Measurements from ENCODE around the gene SLC6A18. TPM values are rescaled to one million over a fixed set of nuclear protein-coding genes. Genes with fewer than 3 reads are reported as not detected.

The SLC6A18 gene
- total RNA-seq, 4 donors from 2014 or later, result not detected

DNA sequence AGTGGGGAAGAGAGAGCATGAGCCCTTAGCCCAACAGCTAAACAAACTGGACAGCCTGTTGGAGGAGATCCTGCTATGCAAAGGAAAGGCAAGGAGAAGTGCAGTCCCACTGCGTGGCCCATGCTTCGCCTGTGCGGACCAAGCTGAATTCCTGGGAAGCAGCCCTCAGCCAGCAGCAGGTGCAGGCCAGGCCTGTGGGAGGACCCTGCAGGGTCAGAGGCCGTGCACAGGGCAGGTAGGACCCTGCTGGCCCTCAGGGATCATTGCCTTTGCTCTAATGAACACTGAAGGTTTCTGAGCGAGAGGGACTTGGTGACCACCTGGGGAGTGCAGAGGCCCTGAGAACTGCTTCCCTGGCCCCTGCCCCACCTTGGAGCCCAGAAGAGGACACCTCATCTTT lies 29.7 kb upstream of the SLC6A18 start:
- no peak for DNase-seq
- no peak overlapping the region for H3K4me3 ChIP-seq (replicated peaks in 1 of 3)
- 77 to 94% methylated on average over 4 to 5 of the region's 5 CpGs for WGBS, 2 donors
- H3K9me3 ChIP-seq, result no peaks in the 10 kb centered on the region
- intact Hi-C loops (cut with DNase I), result no loop called here
- no peak overlapping the region for H3K27ac ChIP-seq
- H3K27me3 ChIP-seq, result no peaks in the 10 kb centered on the region
- no peaks in the 10 kb centered on the region for H3K4me1 ChIP-seq
- no peaks in the 10 kb centered on the region for H3K36me3 ChIP-seq
- TF ChIP-seq, protein P1, sequence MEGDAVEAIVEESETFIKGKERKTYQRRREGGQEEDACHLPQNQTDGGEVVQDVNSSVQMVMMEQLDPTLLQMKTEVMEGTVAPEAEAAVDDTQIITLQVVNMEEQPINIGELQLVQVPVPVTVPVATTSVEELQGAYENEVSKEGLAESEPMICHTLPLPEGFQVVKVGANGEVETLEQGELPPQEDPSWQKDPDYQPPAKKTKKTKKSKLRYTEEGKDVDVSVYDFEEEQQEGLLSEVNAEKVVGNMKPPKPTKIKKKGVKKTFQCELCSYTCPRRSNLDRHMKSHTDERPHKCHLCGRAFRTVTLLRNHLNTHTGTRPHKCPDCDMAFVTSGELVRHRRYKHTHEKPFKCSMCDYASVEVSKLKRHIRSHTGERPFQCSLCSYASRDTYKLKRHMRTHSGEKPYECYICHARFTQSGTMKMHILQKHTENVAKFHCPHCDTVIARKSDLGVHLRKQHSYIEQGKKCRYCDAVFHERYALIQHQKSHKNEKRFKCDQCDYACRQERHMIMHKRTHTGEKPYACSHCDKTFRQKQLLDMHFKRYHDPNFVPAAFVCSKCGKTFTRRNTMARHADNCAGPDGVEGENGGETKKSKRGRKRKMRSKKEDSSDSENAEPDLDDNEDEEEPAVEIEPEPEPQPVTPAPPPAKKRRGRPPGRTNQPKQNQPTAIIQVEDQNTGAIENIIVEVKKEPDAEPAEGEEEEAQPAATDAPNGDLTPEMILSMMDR (IDR thresholded peaks at IDR 0.05), result no peak
- no peak for TF ChIP-seq POLR2A (IDR thresholded peaks at IDR 0.05)

- Histone ChIP-seq H3K27ac (no peak overlapping the region), H3K4me3 (replicated peaks in 1 of 3) (no peak overlapping the region), H3K4me1 (no peaks in the 10 kb centered on the region), H3K9me3 (no peaks in the 10 kb centered on the region), H3K36me3 (no peaks in the 10 kb centered on the region), H3K27me3 (no peaks in the 10 kb centered on the region)
- no peak for TF ChIP-seq POLR2A (IDR thresholded peaks at IDR 0.05)
- TF ChIP-seq, protein P1 (IDR thresholded peaks at IDR 0.05), result no peak
- no peak for DNase-seq
- 82 to 85% methylated on average over 21 to 23 of the region's 24 CpGs for WGBS, 2 donors
- intact Hi-C loops (cut with DNase I), result no loop called here
Measured at GRCh38 chr5:1195916-1196315, 29.3 kb upstream of the SLC6A18 start.

DNA sequence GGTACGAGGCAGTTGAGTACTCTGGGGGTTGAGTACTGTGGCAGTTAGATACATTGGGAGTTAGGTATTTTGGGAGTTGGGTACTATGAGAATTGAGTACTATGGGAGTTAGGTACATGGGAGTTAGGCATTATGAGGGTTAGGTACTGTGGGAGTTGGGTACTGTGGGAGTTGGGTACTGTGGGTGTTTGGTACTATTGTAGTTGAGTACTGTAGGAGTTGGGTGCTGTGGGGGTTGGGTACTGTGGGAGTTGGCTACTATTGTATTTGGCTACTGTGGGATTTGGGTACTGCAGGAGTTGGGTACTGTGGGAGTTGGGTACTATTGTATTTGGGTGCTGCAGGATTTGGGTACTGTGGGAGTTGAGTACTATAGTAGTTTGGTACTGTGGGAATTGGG lies 28.6 kb upstream of the SLC6A18 start:
- Histone ChIP-seq H3K4me3 (replicated peaks in 1 of 3) (no peak overlapping the region), H3K27me3 (no peaks in the 10 kb centered on the region), H3K27ac (no peak overlapping the region), H3K4me1 (no peaks in the 10 kb centered on the region), H3K36me3 (no peaks in the 10 kb centered on the region), H3K9me3 (no peaks in the 10 kb centered on the region)
- 60 to 80% methylated on average over 1 of the region's 1 CpG for WGBS, 2 donors
- intact Hi-C loops (cut with DNase I), result no loop called here
- TF ChIP-seq POLR2A (IDR thresholded peaks at IDR 0.05), result no peak
- TF ChIP-seq, protein P1 (IDR thresholded peaks at IDR 0.05), result no peak
- no peak for DNase-seq

GRCh38 chr5:1197876-1198666 lies 27.1 kb upstream of the SLC6A18 start:
- H3K4me1 ChIP-seq, result no peaks in the 10 kb centered on the region
- DNase-seq, result no peak
- WGBS, 2 donors, result 86 to 89% methylated on average over 7 of the region's 7 CpGs
- no peak overlapping the region for H3K4me3 ChIP-seq (replicated peaks in 1 of 3)
- no peaks in the 10 kb centered on the region for H3K9me3 ChIP-seq
- H3K27me3 ChIP-seq, result no peaks in the 10 kb centered on the region
- intact Hi-C loops (cut with DNase I), result no loop called here
- TF ChIP-seq POLR2A (IDR thresholded peaks at IDR 0.05), result no peak
- TF ChIP-seq, protein P1 (IDR thresholded peaks at IDR 0.05), result no peak
- no peaks in the 10 kb centered on the region for H3K36me3 ChIP-seq
- H3K27ac ChIP-seq, result no peak overlapping the region

GRCh38 chr5:1199340-1199648 lies 25.9 kb upstream of the SLC6A18 start:
- Histone ChIP-seq H3K27ac (no peak overlapping the region), H3K27me3 (no peaks in the 10 kb centered on the region), H3K4me1 (no peaks in the 10 kb centered on the region), H3K36me3 (no peaks in the 10 kb centered on the region), H3K9me3 (no peaks in the 10 kb centered on the region), H3K4me3 (replicated peaks in 1 of 3) (no peak overlapping the region)
- TF ChIP-seq, protein P1 (IDR thresholded peaks at IDR 0.05), result no peak
- no peak for TF ChIP-seq POLR2A (IDR thresholded peaks at IDR 0.05)
- intact Hi-C loops (cut with DNase I), result no loop called here
- no peak for DNase-seq

All from thyroid gland (tissue), 4 donors.